IMR-90 (cell line): ENCODE measurements around the gene KLF7. TPM values are rescaled to one million over a fixed set of nuclear protein-coding genes. Genes with fewer than 3 reads are reported as not detected.

Source experiments
- ATAC-seq: fragments of 200-7000 bp; cut with Tn5 transposase; 2 replicates; pipeline ENCODE4 v1.9.1; 2020; ENCODE audit warnings: low read depth, mild to moderate bottlenecking, moderate library complexity
- BruUV-seq: library from RNA; stranded (reverse); fragments of 400-500 nt; replicated peaks from 2 replicates; lab custom pipeline; 2021; lab: Mats Ljungman, UMichigan
- CTCF ChIA-PET: fragments of 300-600 bp; formaldehyde crosslinking; extraction: SDS; loops from one replicate; lab custom pipeline; 2021; ENCODE audit warnings: antibody characterized with exemption; lab: Yijun Ruan, JAX
- POLR2A ChIA-PET: fragments of 300-600 bp; sonication (Branson Sonifier 250); formaldehyde crosslinking; loops from one replicate; lab custom pipeline; 2022; ENCODE audit warnings: antibody characterized with exemption; ENCODE audit not compliant: unreplicated experiment; lab: Charles Lee
- DNase-seq: peaks from one replicate; pipeline ENCODE4 v3.0.0; 2013
- H2AFZ ChIP-seq: replicated peaks from 2 replicates; pipeline ENCODE3; 2013; ENCODE audit warnings: low read length, mild to moderate bottlenecking; ENCODE audit not compliant: poor library complexity
- H2AK5ac ChIP-seq: 2 replicates; pipeline ENCODE4 v1.6.1; 2013; ENCODE audit warnings: low read depth, low read length, inconsistent platforms
- H2AK9ac ChIP-seq: replicated peaks from 2 replicates; pipeline ENCODE3; 2013; ENCODE audit warnings: mild to moderate bottlenecking, low read depth, low read length, moderate library complexity; ENCODE audit not compliant: poor library complexity
- H2BK120ac ChIP-seq: 2 replicates; pipeline ENCODE4 v1.6.1; 2013; ENCODE audit warnings: low read depth, low read length, inconsistent platforms
- H2BK15ac ChIP-seq: 3 replicates; pipeline ENCODE4 v1.6.1; 2013; ENCODE audit warnings: low read depth, low read length, inconsistent platforms
- H2BK20ac ChIP-seq: 2 replicates; pipeline ENCODE4 v1.6.1; 2013; ENCODE audit warnings: low read depth, mild to moderate bottlenecking, inconsistent platforms, low read length, moderate library complexity
- H2BK5ac ChIP-seq: 2 replicates; pipeline ENCODE4 v1.6.1; 2013; ENCODE audit warnings: mild to moderate bottlenecking, low read depth, low read length, inconsistent platforms; ENCODE audit not compliant: poor library complexity, severe bottlenecking
- H3K14ac ChIP-seq: replicated peaks from 2 replicates; pipeline ENCODE4 v1.6.1; 2013; ENCODE audit warnings: low read depth, low read length, inconsistent platforms
- H3K18ac ChIP-seq: 2 replicates; pipeline ENCODE4 v1.6.1; 2013; ENCODE audit warnings: low read depth, low read length, control low read depth
- H3K23ac ChIP-seq: 2 replicates; pipeline ENCODE4 v1.6.1; 2013; ENCODE audit warnings: low read depth, low read length, inconsistent platforms
- H3K27ac ChIP-seq: 2 replicates; pipeline ENCODE4 v1.5.1; 2013; ENCODE audit warnings: mild to moderate bottlenecking, control low read depth, low read length; ENCODE audit not compliant: insufficient read depth
- H3K27me3 ChIP-seq: 2 replicates; pipeline ENCODE4 v1.6.1; 2013; ENCODE audit warnings: low read length; ENCODE audit not compliant: control insufficient read depth, insufficient read depth
- H3K36me3 ChIP-seq: 2 replicates; pipeline ENCODE4 v1.6.1; 2013; ENCODE audit warnings: low read length, mixed read lengths; ENCODE audit not compliant: control insufficient read depth, insufficient read depth
- H3K4ac ChIP-seq: 2 replicates; pipeline ENCODE4 v1.6.1; 2013; ENCODE audit warnings: low read depth, low read length, inconsistent platforms
- H3K4me1 ChIP-seq: 2 replicates; pipeline ENCODE4 v1.6.1; 2013; ENCODE audit warnings: low read length, mixed read lengths; ENCODE audit not compliant: control insufficient read depth, insufficient read depth
- H3K4me2 ChIP-seq: 2 replicates; pipeline ENCODE4 v1.6.1; 2013; ENCODE audit warnings: low read depth, mild to moderate bottlenecking, control low read depth, low read length, moderate library complexity
- H3K4me3 ChIP-seq: 2 replicates; pipeline ENCODE4 v1.5.1; 2013; ENCODE audit warnings: low read depth, mild to moderate bottlenecking, control low read depth, low read length, moderate library complexity; ENCODE audit not compliant: insufficient read depth
- H3K56ac ChIP-seq: 2 replicates; pipeline ENCODE4 v1.6.1; 2013; ENCODE audit warnings: low read length, inconsistent platforms; ENCODE audit not compliant: insufficient read depth; ENCODE audit errors: extremely low read depth
- H3K79me1 ChIP-seq, 2 experiments: 2 replicates each; pipeline ENCODE4 v1.6.1; 2013; ENCODE audit warnings: low read length in 2 of 2, inconsistent platforms in 1 of 2, low read depth in 1 of 2
- H3K9ac ChIP-seq: 2 replicates; pipeline ENCODE4 v1.6.1; 2013; ENCODE audit warnings: low read depth, low read length, control low read depth
- H3K9me1 ChIP-seq: 2 replicates; pipeline ENCODE4 v1.6.1; 2013; ENCODE audit warnings: low read length, inconsistent platforms; ENCODE audit not compliant: insufficient read depth
- H3K9me3 ChIP-seq: 2 replicates; pipeline ENCODE4 v1.6.1; 2013; ENCODE audit warnings: low read length; ENCODE audit not compliant: control insufficient read depth, insufficient read depth
- H4K20me1 ChIP-seq: 2 replicates; pipeline ENCODE4 v1.6.1; 2013; ENCODE audit warnings: low read length, inconsistent platforms; ENCODE audit not compliant: insufficient read depth
- H4K5ac ChIP-seq: 2 replicates; pipeline ENCODE4 v1.6.1; 2013; ENCODE audit warnings: mild to moderate bottlenecking, low read depth, low read length, control low read depth
- H4K8ac ChIP-seq, 2 experiments: 2 replicates each; pipeline ENCODE4 v1.6.1; 2013; ENCODE audit warnings: low read depth in 2 of 2, low read length in 2 of 2, control low read depth in 1 of 2, inconsistent platforms in 1 of 2
- H4K91ac ChIP-seq: 2 replicates; pipeline ENCODE4 v1.6.1; 2013; ENCODE audit warnings: low read depth, low read length, inconsistent platforms; ENCODE audit not compliant: insufficient read depth
- BHLHE40 ChIP-seq: fragments of 150-350 bp; IDR thresholded peaks from 2 replicates; pipeline ENCODE4 v1.6.1; 2016; ENCODE audit warnings: mild to moderate bottlenecking, low read depth, low read length
- CTCF ChIP-seq: conservative IDR thresholded peaks from 2 replicates; pipeline ENCODE4 v1.5.1; 2012; ENCODE audit warnings: mild to moderate bottlenecking, low read depth, low read length, improper control_type of control experiment
- ELK1 ChIP-seq: fragments of 150-350 bp; IDR thresholded peaks from 2 replicates; pipeline ENCODE4 v1.6.1; 2016; ENCODE audit warnings: low read depth, mild to moderate bottlenecking, low read length, moderate library complexity, borderline replicate concordance
- MAFK ChIP-seq: IDR thresholded peaks from 2 replicates; pipeline ENCODE4 v1.6.1; 2012; ENCODE audit warnings: low read depth, low read length, improper control_type of control experiment
- NFE2L2 ChIP-seq: fragments of 150-350 bp; IDR thresholded peaks from 2 replicates; pipeline ENCODE4 v1.6.1; 2016; ENCODE audit warnings: low read depth, mild to moderate bottlenecking, low read length
- POLR2A ChIP-seq: IDR thresholded peaks from 2 replicates; pipeline ENCODE4 v1.6.1; 2012; ENCODE audit warnings: mild to moderate bottlenecking, low read depth, low read length
- RFX5 ChIP-seq: IDR thresholded peaks from 2 replicates; pipeline ENCODE4 v1.8.0; 2012; ENCODE audit warnings: low read depth, mild to moderate bottlenecking, low read length, moderate library complexity
- WGBS, 2 experiments: methylation state at CpG; one replicate each; pipeline versions ENCODE4 v1.1.5 to v1.1.7; 2013; ENCODE audit warnings: missing lambda C conversion rate in 2 of 2; ENCODE audit not compliant: insufficient read length in 1 of 2; ENCODE audit errors: extremely low coverage in 2 of 2; 5-methylcytosine and 5-hydroxymethylcytosine counted together
- dilution Hi-C: fragments of 300-500 bp; cut with HindIII; formaldehyde crosslinking; loops from one replicate; pipeline ENCODE4 v1.14.3; 2018; ENCODE audit warnings: low sequenced_read_pairs; ENCODE audit not compliant: unreplicated experiment
- in situ Hi-C: fragments of 300-500 bp; cut with MboI; formaldehyde crosslinking; loops from 3 replicates; pipeline ENCODE4 v1.14.3; 2019; ENCODE audit warnings: low sequenced_read_pairs, inconsistent platforms, mixed read lengths
- intact Hi-C: fragments of 100-400 bp; cut with micrococcal nuclease; formaldehyde crosslinking; loops from 2 replicates; pipeline ENCODE4 v1.10.0; 2022
- polyA plus RNA-seq, 3 experiments: library from polyadenylated mRNA; depleted of rRNA; stranded (reverse); fragments of >200 nt; gene quantifications; 2 replicates each; pipeline ENCODE4 v1.2.3, GENCODE V29; 2012; ENCODE audit warnings: low replicate concordance in 1 of 3
- total RNA-seq: library from RNA; depleted of rRNA; stranded (reverse); fragments of >200 nt; gene quantifications from 2 replicates; pipeline ENCODE4 v1.2.3, GENCODE V29; 2012

KLF7 gene
- total and polyA plus RNA-seq, 2 of the 4 experiments (the other 2 are of a cell fraction) = 23.1 to 28.5 TPM

- no TSS peak for BruUV-seq
Observed at GRCh38 chr2:207201416-207201815, 35.7 kb upstream of the KLF7 start.

More at GRCh38 chr2:207201416-207201815, 35.7 kb upstream of the KLF7 start:
- Histone ChIP-seq H3K79me1 (no peaks in the 10 kb centered on the region), H3K9me1 (no peaks in the 10 kb centered on the region), H2BK120ac (no peak overlapping the region), H2AFZ (no peak overlapping the region), H4K8ac (no peak overlapping the region), H3K23ac (no peak overlapping the region), H3K9me3 (no peaks in the 10 kb centered on the region), H3K27ac (no peak overlapping the region), H3K56ac (no peak overlapping the region), H3K4me3 (no peak overlapping the region), H3K18ac (no peak overlapping the region), H2AK9ac (no peak overlapping the region), H3K14ac (no peak overlapping the region), H3K4me2 (no peak overlapping the region), H2BK5ac (no peak overlapping the region), H2AK5ac (no peak overlapping the region), H3K4me1 (no peaks in the 10 kb centered on the region), H4K5ac (no peak overlapping the region), H3K27me3 (no peaks in the 10 kb centered on the region), H2BK20ac (no peak overlapping the region), H4K20me1 (no peaks in the 10 kb centered on the region), H3K9ac (no peak overlapping the region), H3K4ac (no peak overlapping the region), H2BK15ac (no peak overlapping the region), H3K36me3 (no peaks in the 10 kb centered on the region), H4K91ac (no peak overlapping the region)
- TF ChIP-seq ELK1 = no peak
- no peak for TF ChIP-seq NFE2L2
- no peak for TF ChIP-seq CTCF
- no peak for TF ChIP-seq POLR2A
- no peak for TF ChIP-seq RFX5
- TF ChIP-seq BHLHE40 = no peak
- TF ChIP-seq MAFK = no peak
- no peak for ATAC-seq
- DNase-seq = no peak
- intact Hi-C loops (no loop called here), dilution Hi-C loops (no loop called here), in situ Hi-C loops (no loop called here)
- ChIA-PET POLR2A (no interaction called here), CTCF (no interaction called here)
- WGBS, 2 experiments = no CpG with 5 or more reads among the region's 2 CpGs
